K562 (cell line): ENCODE results near the gene DGKA. TPM values are rescaled to one million over a fixed set of nuclear protein-coding genes. Genes with fewer than 3 reads are reported as not detected.

Experiments used
- DMBX1 ChIP-seq: fragments of 250-450 bp; sonication (Bioruptor Pico); IDR thresholded peaks from 2 replicates; pipeline ENCODE4 v1.8.0; 2022; ENCODE audit warnings: inconsistent platforms, mild to moderate bottlenecking, moderate library complexity, borderline replicate concordance
- EGR1 ChIP-seq: fragments of 450-650 bp; conservative IDR thresholded peaks from 2 replicates; pipeline ENCODE4 v1.6.1; 2017; ENCODE audit warnings: mild to moderate bottlenecking
- ELF1 ChIP-seq: fragments of 200-800 bp; sonication (Bioruptor generic); IDR thresholded peaks from 2 replicates; pipeline ENCODE4 v1.6.1; 2016; ENCODE audit warnings: missing genetic modification characterization, missing compliant biosample characterization
- ESRRA ChIP-seq: fragments of 450-650 bp; IDR thresholded peaks from 2 replicates; pipeline ENCODE4 v1.6.1; 2014; ENCODE audit warnings: low read depth, mild to moderate bottlenecking, moderate library complexity, borderline replicate concordance
- ETS2 ChIP-seq: IDR thresholded peaks from 2 replicates; pipeline ENCODE4 v1.6.1; 2016; ENCODE audit warnings: borderline replicate concordance, missing genetic modification characterization, mild to moderate bottlenecking, moderate library complexity, missing compliant biosample characterization; ENCODE audit not compliant: poor library complexity, severe bottlenecking
- ETV1 ChIP-seq: fragments of 450-650 bp; conservative IDR thresholded peaks from 2 replicates; pipeline ENCODE4 v1.6.1; 2016; ENCODE audit warnings: missing genetic modification characterization, control low read depth, low read depth, missing compliant biosample characterization
- FUS ChIP-seq: fragments of 200-400 bp; formaldehyde crosslinking; optimal IDR thresholded peaks from 2 replicates; pipeline ENCODE3; 2017; ENCODE audit warnings: low read depth, low read length
- HDAC8 ChIP-seq: fragments of 450-650 bp; IDR thresholded peaks from 2 replicates; pipeline ENCODE4 v1.6.1; 2016; ENCODE audit warnings: mild to moderate bottlenecking, missing genetic modification characterization, moderate library complexity, missing compliant biosample characterization
- KLF13 ChIP-seq: fragments of 450-650 bp; IDR thresholded peaks from 2 replicates; pipeline ENCODE4 v1.6.1; 2016; ENCODE audit warnings: missing genetic modification characterization, low read depth, mild to moderate bottlenecking, missing compliant biosample characterization, moderate library complexity, borderline replicate concordance
- MTA2 ChIP-seq: fragments of 450-650 bp; IDR thresholded peaks from 2 replicates; pipeline ENCODE4 v1.6.1; 2016; ENCODE audit warnings: low read depth
- NONO ChIP-seq, 2 experiments: fragments of 200-400 bp in 1 of 2; fragments of 450-650 bp in 1 of 2; formaldehyde crosslinking in 1 of 2; IDR thresholded peaks; 2 replicates each; pipeline ENCODE4 v1.6.1; 2017; ENCODE audit warnings: low read depth in 2 of 2, mild to moderate bottlenecking in 2 of 2, moderate library complexity in 2 of 2, low read length in 1 of 2
- SREBF1 ChIP-seq: fragments of 150-350 bp; IDR thresholded peaks from 2 replicates; pipeline ENCODE4 v1.6.1; 2014; ENCODE audit warnings: antibody characterized with exemption, low read depth, low read length, borderline replicate concordance
- ZNF121 ChIP-seq: sonication (generic); formaldehyde crosslinking; conservative IDR thresholded peaks from 2 replicates; pipeline ENCODE4 v1.8.0; 2022; ENCODE audit warnings: missing genetic modification reagents
- ZNF408 ChIP-seq: fragments of 250-450 bp; sonication (Bioruptor Pico); IDR thresholded peaks from 2 replicates; pipeline ENCODE4 v1.4.0; 2020; ENCODE audit warnings: low read depth, mild to moderate bottlenecking, moderate library complexity
- ZNF431 ChIP-seq: sonication (generic); formaldehyde crosslinking; IDR thresholded peaks from 2 replicates; pipeline ENCODE4 v1.8.0; 2022; ENCODE audit warnings: mild to moderate bottlenecking, missing genetic modification reagents
- polyA plus RNA-seq, 8 experiments: library from polyadenylated mRNA; depleted of rRNA in 4 of 8; stranded (reverse) in 5 of 8; unstranded in 3 of 8; fragments of >200 nt; fragmentation: Nextera tagmentation in 2 of 8; fragmentation: Illumina TruSeq in 1 of 8; extraction: Ambion mirVana in 2 of 8; extraction: Trizol in 1 of 8; gene quantifications; 2 replicates each; pipeline versions ENCODE4 v1.2.1 to v1.2.3, GENCODE V29; 2011 to 2014; ENCODE audit warnings: inconsistent platforms in 1 of 8, missing spikeins in 1 of 8
- total RNA-seq, 7 experiments: library from RNA; depleted of rRNA in 6 of 7; stranded (reverse); fragments of >200 nt in 6 of 7; fragmentation: Illumina TruSeq in 2 of 7; extraction: Trizol in 2 of 7; gene quantifications; 2 replicates each; pipeline versions ENCODE4 v1.2.1 to v1.2.3, GENCODE V29; 2011 to 2021; ENCODE audit warnings: low replicate concordance in 1 of 7
- TF ChIP-seq, protein P1 (sequence below): fragments of 450-650 bp; IDR thresholded peaks from 2 replicates; pipeline ENCODE4 v1.6.1; 2017; ENCODE audit warnings: antibody characterized with exemption, mild to moderate bottlenecking
- TF ChIP-seq, protein P2 (sequence below): fragments of 250-450 bp; sonication (Bioruptor Pico); IDR thresholded peaks from 2 replicates; pipeline ENCODE4 v1.5.0; 2022; ENCODE audit warnings: mild to moderate bottlenecking
- TF ChIP-seq, protein P3 (sequence below): sonication (generic); formaldehyde crosslinking; IDR thresholded peaks from 2 replicates; pipeline ENCODE4 v1.8.0; 2022; ENCODE audit warnings: mild to moderate bottlenecking, low read depth, missing genetic modification reagents
- TF ChIP-seq, protein P4 (sequence below): fragments of 250-450 bp; sonication (Bioruptor Pico); IDR thresholded peaks from 2 replicates; pipeline ENCODE4 v1.5.0; 2021

The DGKA gene
- total and polyA plus RNA-seq, 9 of the 15 experiments (the other 6 are each of a cell fraction or from before 2014, with no cell fraction given) = 3.4 to 12.4 (median 6.2) TPM

DNA sequence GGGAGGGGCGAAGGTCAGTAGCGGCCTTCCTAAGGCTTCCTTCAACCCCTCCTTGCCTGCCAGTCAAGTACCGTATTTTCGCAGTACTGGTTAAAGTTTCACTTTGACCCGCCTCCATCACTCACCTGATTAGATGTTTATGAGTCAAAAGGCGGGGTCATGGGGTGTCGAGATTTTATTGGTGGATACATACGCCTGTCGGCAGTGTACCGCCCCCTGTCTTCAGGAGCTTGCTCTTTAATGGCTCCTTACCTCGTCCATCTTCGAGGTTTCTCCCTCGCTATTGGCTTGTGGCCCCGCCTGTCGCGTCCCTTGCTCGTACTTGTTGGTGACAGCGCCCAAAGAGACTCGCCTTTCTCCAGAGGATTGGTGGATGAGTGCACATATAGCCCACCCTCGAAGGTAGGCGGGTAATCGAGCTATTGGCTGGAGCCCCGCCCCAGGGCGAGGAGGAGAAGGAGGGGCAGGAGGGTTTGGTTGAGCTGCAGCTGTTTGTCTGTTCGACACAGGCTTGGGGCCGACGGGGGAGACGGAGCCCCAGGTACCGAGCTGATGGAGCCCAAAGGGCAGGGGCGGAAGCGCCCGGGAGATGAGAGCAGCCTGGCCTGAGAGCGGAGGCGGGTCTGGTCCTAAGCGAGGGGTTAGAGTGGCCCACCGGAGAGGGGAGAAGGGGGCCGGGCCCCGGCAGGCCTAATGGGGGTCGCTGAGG lies 42.8 kb downstream of the DGKA start, which contains the start of gene RAB5B (continued):
- TF ChIP-seq, protein P1, sequence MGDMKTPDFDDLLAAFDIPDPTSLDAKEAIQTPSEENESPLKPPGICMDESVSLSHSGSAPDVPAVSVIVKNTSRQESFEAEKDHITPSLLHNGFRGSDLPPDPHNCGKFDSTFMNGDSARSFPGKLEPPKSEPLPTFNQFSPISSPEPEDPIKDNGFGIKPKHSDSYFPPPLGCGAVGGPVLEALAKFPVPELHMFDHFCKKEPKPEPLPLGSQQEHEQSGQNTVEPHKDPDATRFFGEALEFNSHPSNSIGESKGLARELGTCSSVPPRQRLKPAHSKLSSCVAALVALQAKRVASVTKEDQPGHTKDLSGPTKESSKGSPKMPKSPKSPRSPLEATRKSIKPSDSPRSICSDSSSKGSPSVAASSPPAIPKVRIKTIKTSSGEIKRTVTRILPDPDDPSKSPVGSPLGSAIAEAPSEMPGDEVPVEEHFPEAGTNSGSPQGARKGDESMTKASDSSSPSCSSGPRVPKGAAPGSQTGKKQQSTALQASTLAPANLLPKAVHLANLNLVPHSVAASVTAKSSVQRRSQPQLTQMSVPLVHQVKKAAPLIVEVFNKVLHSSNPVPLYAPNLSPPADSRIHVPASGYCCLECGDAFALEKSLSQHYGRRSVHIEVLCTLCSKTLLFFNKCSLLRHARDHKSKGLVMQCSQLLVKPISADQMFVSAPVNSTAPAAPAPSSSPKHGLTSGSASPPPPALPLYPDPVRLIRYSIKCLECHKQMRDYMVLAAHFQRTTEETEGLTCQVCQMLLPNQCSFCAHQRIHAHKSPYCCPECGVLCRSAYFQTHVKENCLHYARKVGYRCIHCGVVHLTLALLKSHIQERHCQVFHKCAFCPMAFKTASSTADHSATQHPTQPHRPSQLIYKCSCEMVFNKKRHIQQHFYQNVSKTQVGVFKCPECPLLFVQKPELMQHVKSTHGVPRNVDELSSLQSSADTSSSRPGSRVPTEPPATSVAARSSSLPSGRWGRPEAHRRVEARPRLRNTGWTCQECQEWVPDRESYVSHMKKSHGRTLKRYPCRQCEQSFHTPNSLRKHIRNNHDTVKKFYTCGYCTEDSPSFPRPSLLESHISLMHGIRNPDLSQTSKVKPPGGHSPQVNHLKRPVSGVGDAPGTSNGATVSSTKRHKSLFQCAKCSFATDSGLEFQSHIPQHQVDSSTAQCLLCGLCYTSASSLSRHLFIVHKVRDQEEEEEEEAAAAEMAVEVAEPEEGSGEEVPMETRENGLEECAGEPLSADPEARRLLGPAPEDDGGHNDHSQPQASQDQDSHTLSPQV = no peak
- TF ChIP-seq SREBF1 (peak; percentile 97), ESRRA (peak; percentile 47; the same call in 1 of the 2 replicates), ETS2 (tag) (no peak), NONO (IDR thresholded peaks at IDR 0.05; ENCODE audit: low read depth in 2 of 2, low read length in 1 of 2) (no peak), ZNF121 (CRISPR knock-in tag) (no peak), FUS (no peak), MTA2 (no peak), ELF1 (tag) (no peak), KLF13 (tag) (no peak), HDAC8 (peak; percentile 41; the same call in 1 of the 2 replicates), DMBX1 (CRISPR knock-in tag) (no peak), ETV1 (no peak), ZNF408 (CRISPR knock-in tag) (no peak), EGR1 (peak; percentile 41; the same call in 1 of the 2 replicates), ZNF431 (CRISPR knock-in tag) (no peak)
- TF ChIP-seq, protein P2, sequence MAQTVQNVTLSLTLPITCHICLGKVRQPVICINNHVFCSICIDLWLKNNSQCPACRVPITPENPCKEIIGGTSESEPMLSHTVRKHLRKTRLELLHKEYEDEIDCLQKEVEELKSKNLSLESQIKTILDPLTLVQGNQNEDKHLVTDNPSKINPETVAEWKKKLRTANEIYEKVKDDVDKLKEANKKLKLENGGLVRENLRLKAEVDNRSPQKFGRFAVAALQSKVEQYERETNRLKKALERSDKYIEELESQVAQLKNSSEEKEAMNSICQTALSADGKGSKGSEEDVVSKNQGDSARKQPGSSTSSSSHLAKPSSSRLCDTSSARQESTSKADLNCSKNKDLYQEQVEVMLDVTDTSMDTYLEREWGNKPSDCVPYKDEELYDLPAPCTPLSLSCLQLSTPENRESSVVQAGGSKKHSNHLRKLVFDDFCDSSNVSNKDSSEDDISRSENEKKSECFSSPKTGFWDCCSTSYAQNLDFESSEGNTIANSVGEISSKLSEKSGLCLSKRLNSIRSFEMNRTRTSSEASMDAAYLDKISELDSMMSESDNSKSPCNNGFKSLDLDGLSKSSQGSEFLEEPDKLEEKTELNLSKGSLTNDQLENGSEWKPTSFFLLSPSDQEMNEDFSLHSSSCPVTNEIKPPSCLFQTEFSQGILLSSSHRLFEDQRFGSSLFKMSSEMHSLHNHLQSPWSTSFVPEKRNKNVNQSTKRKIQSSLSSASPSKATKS = no peak
- TF ChIP-seq, protein P3, sequence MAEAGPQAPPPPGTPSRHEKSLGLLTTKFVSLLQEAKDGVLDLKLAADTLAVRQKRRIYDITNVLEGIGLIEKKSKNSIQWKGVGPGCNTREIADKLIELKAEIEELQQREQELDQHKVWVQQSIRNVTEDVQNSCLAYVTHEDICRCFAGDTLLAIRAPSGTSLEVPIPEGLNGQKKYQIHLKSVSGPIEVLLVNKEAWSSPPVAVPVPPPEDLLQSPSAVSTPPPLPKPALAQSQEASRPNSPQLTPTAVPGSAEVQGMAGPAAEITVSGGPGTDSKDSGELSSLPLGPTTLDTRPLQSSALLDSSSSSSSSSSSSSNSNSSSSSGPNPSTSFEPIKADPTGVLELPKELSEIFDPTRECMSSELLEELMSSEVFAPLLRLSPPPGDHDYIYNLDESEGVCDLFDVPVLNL (CRISPR knock-in tag) = no peak
- TF ChIP-seq, protein P4, sequence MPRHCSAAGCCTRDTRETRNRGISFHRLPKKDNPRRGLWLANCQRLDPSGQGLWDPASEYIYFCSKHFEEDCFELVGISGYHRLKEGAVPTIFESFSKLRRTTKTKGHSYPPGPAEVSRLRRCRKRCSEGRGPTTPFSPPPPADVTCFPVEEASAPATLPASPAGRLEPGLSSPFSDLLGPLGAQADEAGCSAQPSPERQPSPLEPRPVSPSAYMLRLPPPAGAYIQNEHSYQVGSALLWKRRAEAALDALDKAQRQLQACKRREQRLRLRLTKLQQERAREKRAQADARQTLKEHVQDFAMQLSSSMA = no peak
